Measurements from ENCODE around the gene TBL1X.

- TF ChIP-seq CTCF (IDR thresholded peaks at IDR 0.05; ENCODE audit: extremely low read depth in 1 of 2, insufficient read depth in 1 of 2, low read depth in 1 of 2, low read length in 2 of 2) (no peak), POLR2A (IDR thresholded peaks at IDR 0.05; ENCODE audit: low read depth, low read length) (no peak), FOS (IDR thresholded peaks at IDR 0.05; ENCODE audit: borderline replicate concordance, insufficient read depth, low read length) (no peak), POLR2AphosphoS5 (IDR thresholded peaks at IDR 0.05; ENCODE audit: insufficient read depth, low read depth, low read length) (no peak), EZH2 (IDR thresholded peaks at IDR 0.05; ENCODE audit: borderline replicate concordance, low read depth, low read length, severe bottlenecking) (no peak), MAX (IDR thresholded peaks at IDR 0.05; ENCODE audit: insufficient read depth, insufficient read length) (no peak), MYC (IDR thresholded peaks at IDR 0.05; ENCODE audit: low read depth, low read length) (no peak), JUN (IDR thresholded peaks at IDR 0.05; ENCODE audit: borderline replicate concordance, insufficient read depth, insufficient read length, low read depth) (no peak)
These were observed 77.4 kb downstream of the TBL1X start for GRCh38 chrX:9542106-9542760.

Data from endothelial cell of umbilical vein (primary cell).